GM21737 (cell line): ENCODE results near the gene PRRT1B.
A peak's percentile ranks its signal among the peaks of the same experiment; 100 is the strongest.

Experiments used
- ATAC-seq: cut with Tn5 transposase; IDR thresholded peaks from one replicate; pipeline ENCODE4 v1.9.1; 2021; ENCODE audit warnings: mild to moderate bottlenecking, moderate library complexity; ENCODE audit not compliant: unreplicated experiment

The PRRT1B gene

DNA sequence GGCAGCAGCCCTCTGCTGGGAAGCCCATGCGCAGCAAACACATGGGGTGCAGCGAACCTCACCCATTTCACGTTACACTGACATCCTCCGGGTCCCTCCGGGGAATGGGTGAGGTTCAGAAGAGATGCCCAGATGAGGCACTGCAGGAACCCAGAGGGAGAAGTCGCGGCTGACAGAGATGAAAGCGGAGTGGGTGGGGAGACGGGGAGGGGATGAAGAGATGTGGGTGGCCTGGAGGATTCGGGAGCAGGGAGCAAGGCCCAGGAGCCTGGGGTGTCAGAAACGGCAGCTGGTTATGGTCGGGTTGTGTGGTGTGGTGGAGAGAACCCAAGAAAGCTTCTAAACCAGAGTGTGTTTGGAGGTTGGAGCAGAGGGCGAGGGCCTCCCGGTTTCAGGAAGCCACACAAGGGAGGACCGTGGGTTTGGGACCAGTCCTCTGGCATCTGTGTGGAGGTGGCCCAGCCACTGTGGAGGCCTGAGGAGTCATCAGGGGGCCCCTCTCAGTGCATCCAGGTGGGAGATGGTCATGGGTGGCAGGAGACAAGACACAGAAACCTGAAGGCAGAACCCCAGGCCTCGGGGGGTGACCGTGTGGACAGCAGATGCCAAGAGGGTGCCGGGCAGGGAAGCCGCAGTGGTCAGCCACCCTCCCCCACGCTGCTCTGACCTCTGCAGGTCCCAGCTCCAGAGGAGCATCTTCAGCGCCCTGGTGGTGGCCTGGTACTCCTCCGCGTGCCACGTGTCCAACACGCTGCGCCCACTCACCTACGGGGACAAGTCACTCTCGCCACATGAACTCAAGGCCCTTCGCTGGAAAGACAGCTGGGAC is 22.9 kb upstream of the PRRT1B start:
- no peak for ATAC-seq

DNA sequence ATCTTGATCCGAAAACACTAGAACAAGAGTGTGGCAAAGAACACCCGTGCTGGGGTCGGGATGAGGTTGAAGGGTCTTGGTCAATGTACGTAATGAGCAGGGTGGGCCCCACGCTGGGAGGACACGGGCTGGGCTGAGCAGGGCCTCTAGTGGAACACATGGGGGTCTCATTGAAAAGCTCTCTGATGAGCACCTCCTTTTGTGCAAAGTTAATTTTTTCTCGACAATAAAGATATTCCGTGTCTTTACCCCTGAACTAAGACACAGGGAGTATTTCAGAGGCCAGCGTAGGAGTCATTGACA is 22.3 kb upstream of the PRRT1B start:
- ATAC-seq, result no peak

DNA sequence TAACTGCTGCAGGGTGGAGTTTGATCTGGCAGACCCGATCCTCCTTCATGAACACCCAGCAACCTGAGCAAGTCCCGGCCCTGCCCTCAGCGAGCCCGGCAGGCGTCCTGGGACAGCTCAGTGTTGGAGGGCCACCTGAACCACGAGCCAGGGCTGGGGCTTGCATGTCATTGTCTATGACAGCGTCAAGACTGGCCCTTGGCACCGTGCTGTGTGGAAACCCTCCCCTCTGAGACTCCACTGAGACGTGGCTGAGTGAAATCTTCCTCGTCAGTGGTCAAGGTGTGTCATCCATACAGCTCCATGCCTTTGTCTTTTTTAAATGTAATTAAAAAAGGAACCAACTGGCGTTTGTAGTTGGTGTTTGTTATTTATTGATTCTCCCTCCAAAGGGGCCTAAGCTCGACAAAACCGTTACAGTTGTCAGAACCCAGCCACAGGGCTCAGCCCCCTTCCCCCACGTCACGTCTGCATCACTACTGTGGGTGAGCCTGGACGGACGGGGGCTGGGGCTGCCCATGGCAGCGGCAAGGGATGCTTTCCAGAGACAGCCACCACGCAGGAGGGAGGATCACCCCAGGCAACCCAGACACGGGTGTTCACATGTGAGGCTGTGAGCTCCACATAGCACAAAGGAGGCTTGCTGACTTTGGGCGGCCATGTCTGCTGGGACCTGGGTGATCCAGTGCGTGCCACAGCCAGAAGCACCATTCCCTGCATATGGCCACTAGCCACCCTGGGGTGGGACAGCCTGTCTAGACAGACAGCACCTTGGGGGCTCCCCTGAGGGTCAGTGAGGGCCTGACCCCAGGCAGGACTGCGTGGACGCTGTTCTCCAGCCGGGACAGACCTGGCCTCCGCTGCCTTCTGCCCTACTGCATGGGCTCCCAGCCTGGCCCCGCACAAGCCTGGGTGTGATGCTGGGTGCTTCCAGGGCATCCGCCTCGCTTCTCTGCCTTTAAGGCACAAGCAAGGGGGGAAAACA is 21.6 kb upstream of the PRRT1B start:
- ATAC-seq, result no peak

DNA sequence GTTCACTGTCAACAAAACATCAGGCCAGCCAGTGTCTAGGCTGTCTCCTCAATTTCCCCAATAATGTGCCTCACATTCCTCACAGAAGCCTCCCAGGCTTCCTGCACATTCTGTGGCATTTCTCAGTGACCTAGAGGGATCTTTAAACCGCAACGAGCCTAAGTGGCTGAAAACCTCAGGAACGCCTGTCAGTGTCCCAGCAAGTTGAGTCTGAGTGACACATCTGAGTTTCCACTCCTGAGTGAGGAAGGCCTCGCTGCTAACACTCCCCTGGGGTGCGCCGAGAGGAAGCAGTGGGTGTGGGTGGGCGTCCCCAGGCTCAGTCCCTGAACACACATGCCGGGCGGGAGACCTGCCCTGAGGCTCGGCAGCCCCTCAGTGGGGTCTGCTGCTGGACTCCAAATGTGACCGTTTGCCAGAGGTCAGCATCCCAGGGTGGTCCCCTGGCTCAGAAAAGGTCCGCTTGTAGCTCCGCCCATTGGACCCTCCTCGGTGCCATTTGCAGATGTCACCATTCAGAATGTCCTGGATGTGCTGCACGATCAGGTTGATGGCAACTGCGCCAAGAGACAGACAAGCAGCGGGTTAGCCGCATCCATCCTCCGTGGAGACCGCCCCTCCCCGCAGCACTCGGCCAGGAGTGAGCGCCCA is 20.5 kb upstream of the PRRT1B start:
- ATAC-seq, result no peak

DNA sequence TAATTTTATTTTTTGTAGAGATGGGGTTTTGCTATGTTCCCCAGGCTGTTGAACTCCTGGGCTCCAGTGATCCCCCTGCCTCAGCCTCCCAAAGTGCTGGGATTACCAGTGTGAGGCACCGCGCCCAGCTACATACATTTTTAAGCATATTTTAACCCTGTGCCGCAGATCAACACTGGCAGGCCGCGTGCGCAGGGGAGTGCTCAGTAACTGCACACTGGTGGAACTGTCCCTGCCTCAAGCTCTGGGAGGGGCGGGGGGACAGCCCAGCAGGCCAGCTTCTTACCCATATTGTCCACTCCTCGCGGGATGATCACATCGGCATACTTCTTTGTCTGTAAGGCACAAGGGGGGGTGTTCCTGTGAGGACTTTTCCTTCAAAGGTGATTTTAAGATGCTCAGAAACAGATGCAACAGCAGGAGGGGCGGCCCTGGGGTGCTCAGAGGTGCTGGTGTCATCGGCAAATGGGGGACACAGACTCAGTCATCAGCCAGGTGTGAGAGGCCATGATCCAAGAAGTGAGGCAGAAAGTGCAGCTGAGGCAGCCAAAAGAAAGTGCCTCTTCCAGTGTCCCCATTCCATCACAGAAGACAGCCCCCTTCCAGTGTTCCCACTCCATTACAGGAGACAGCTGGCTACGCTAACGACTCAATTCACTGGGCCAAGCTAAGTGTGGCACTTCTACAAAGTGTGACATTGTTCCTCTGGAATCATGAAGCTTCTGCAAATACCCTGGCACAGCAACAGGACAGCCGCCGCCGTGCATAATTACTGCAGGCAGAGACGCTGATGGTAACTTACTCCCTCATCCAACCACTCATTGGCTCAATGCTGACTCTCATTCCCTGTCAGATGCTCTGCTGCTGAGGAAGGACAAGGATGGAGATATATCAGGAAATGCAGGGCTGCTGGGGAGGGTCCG is 19.4 kb upstream of the PRRT1B start:
- no peak for ATAC-seq

DNA sequence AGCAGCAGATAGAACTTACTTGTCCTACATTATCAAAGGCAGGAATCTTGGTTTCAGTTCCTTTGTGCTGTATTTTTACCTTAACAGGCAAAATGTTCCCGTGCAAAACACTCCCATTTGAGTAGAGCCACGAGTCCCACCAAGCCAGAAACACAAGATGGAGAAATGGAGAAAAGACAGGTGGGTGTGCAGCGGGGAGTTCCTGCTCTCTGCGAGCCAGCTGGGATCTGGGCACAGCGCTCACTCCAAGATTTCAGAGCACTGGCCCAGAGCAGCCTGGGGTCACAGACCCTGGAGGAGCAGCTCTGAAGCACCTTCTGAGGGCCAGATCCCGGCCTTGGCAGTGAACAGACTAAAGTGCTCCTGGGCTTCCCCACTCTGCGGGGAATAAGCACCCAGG is 17.1 kb upstream of the PRRT1B start:
- no peak for ATAC-seq

DNA sequence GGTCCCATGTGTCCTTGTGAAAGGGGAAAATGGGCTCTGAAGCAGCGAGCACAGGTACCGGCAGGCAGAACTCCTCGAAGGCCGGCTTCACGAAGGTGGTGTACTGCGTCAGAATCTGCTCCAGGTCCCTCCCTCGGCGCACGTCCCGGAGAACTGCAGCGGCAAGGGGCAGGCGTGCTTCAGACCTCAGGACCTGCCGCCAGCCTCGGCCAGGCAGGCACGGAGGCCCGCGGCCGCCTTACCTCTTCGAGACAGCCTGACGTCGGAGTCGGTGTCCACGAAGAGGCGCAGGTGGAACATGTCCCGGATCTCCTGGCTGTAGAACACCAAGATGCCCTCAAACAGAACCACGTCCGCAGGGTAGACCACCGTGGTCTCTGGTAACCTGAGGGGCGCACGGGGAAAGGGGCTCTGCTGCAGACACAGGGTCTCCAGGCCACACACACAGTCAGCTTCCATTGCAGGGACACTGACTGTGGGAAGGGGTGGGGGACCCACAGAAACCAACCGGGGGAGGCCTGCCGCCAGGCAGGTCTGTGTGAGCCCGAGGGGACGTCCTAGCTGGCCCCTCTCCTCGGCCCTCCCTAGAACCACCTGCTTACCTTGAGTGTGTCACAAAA is 16.3 kb upstream of the PRRT1B start:
- no peak for ATAC-seq

DNA sequence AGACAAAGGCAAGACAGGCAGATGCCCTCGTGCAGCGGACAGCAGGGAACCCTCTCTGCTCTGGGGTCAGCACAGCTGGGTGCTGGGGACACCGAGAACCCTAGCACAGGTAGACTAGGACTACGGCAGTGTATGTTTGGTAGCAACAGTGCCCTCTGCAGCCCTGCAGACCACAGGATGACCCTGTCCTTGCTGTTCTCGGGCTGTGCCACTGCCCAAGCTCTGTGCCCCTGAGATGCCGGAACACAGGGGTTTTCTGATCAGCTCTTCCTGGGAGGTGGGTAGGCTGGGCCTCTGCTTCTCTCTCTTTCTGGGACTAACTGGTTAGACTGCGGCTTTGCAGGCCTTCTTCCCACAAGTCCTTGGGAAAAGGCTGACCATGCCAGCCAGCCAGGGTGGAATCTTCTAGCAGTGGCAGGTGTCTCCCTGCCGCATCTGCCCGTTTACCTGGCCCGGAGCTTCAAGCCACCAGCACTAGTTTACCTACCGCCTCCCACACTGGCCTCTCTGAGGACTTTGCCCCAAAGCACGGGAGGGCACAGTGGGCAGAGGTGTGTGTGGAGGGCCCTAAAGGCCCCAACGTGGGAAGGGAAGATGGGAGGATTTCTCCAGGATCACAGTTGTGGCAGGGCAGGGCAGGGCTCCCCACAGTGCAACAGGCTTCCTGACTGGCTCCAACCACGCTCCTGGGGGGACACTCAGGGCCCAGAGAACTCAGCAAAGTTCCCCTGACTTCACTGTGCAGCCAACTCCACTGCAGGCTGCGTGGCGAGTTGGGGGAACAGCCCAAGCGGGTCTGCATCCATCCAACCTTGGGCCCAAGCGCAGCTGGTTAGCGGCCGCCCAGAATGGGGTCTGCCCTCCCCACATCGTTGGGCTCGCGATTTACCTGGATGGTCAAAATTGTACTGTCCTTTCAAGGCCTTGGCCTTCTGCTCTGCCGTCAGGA is 15.5 kb upstream of the PRRT1B start:
- no peak for ATAC-seq

DNA sequence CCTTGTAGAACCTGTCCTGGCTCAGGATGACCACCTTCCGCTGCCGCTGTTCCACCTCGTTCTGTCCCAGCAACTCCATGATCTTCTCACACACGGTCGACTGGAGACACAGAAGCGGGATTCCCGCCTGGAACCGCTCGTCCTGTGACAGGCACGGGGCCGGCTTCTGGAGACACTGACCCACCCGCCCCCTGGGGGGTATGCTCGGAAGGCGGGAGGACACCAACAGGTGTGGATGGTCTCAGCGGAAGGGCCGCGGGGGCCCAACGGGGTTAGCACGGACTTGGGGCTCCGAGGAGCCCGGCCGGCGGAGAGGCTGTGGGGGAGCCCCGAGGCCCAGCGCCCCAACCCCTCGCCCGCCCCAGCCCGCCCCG is 14.8 kb upstream of the PRRT1B start:
- ATAC-seq, result no peak

DNA sequence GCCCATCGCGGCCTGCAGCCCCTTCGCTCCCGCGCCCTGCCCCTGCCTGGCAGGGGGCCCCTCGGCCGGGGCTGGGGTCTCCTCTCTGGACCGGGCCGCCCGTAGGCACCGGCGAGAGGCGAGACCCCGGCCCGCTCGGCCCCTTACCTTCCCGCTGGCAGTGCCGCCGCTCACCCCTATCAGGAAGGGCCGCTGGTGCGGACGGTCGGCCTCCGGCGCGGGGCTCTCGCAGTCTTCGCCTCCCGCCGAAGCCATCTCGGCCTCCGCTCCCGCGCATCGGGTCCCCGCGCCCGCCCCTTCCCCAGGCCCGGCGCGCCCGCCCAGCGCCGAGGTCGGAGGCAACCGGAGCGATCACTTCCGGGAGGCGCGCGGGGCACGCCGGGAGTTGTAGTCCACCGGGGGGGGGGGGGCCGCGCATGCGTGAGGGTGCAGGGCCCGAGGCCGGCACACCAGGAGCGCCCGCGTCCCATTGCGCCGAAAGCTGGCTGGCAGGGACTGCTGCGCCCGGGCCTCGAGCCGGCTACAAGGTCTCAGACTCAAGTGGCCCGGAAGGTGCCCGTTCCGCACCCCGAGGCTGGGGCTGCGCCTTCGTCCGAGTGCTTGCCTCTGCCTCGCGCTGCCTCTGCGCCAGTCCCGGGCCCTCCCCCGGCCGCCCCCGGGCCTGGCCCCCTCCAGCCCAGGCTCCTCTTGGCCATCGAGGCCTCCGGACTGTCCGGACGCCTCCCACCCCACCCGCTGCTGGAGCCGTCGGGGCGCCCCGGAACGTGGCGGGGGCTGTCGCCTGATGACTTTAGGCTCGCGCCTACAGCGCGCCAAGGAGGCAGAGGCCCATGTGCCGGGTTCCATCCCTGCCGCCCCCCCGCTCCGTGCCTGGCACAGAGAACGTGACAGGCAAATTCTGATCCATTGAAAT is 14.1 kb upstream of the PRRT1B start, which contains the start of gene UCK1:
UCK1 (minus strand) TSS at position 344 of the 913 bp plus-strand sequence; CDS start at position 255, 89 bp downstream.
- ATAC-seq, result peak; percentile 76

DNA sequence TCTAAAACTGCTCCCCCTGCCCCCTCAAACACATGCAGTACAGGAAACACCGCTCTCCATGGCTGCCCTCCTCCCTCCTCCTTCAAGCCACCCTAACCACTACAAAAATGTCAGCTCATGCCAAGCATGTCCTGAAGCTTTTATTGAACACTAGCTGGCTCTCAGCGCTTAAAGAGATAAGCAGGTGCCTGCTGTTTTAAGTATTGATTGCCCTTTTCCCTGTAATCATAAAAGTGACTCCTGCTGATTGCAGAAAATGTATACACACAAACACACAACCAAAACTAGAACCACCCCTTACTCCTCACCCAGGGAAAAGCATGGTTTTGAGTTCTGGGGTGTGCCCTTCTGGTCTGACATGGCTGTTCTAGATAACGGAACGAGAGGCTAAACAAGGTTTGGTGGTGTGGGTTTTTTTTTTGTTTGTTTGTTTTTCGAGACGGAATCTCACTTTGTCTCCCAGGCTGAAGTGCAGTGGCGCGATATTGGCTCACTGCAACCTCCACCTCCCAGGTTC is 10.5 kb upstream of the PRRT1B start:
- no peak for ATAC-seq

DNA sequence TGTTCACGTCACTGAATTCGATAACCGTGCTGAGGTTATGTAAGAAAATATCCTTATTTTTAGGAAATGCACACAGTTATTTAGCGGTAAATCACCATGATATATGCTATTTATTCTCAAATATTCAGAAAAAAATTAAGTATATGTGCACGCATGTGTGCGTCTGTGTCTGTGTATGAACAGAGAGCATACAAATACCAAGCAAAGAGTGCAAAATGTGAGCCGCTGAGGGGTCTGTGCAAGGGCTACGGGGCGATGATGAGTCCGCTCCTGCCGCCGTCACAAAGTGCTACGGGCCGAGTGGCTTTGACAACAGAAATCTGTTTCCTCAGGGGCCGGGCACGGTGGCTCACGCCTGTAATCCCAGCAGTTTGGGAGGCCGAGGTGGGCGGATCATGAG is 7.4 kb upstream of the PRRT1B start:
- ATAC-seq, result no peak

DNA sequence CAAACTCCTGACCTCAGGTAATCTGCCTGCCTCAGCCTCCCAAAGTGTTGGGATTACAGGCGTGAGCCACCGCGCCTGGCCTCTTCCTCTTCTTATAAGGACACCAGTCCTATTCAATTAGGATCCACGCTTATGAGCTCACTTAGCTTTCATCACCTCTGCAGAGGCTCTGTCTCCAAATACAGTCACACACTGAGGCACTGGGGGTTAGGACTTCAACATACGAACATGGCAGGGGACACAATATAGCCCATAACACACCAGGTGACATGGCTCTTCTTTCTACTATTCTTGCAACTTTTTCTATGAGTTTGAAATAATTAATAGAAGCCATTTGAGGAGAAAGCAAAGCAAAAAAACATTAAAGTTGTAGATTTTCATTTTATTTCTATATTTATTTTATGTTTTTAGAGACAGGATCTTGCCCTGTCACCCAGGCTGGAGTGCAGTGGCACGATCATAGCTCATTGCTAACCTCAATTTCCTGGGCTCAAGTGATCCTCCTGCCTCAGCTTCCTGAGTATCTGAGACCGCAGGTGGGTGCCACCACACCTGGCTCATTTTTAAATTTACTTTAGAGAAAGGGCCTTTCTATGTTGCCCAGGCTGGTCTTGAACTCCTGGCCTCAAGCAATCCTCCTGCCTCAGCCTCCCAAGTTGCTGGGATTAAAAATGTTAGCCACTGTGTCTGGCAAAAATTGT is 6.0 kb upstream of the PRRT1B start:
- no peak for ATAC-seq

DNA sequence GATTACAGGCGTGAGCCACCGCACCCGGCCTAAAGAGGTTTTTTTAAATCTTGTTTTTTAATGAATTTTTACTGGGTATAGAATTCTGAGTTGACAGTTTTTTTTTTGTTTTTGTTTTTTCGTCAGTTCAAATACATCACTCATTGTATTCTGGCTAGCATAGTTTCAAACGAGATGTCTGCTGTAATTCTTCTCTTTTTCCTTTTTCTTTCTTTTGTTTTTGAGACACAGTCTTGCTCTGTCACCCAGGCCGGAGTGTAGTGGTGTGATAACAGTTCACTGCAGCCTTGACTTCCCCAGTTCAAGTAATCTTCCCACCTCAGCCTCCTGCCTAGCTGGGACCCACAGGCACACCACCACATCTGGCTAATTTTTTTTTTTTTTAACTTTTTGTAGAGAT is 2.2 kb upstream of the PRRT1B start:
- no peak for ATAC-seq

DNA sequence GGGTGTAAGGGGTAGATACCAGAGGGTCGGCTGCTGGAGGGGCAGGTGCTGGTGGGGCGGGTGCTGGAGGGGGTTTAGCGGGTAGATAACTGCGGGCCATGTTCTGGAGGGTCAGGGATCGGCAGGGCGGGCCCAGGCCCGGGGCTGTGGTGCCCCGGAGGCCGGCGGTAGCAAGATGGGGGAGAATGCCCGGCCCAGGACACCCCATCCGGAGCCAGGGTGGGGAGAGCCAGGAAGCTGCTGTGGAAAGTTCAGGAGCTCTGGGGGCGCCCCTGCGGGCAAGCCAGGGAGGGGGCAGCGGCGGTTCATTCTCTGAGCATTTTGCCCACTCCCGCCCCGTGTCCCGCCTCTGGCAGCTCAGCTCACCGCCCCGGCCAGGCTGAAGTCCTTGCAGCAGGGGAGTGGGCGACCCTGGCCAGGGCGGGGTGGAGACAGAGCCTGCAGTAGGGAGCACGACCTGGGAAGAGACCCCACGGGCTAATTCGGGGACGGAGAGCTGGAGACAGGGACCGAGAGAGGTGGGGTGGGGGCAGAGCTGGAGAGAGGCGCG is 538 bp downstream of the PRRT1B start:
- ATAC-seq, result no peak

DNA sequence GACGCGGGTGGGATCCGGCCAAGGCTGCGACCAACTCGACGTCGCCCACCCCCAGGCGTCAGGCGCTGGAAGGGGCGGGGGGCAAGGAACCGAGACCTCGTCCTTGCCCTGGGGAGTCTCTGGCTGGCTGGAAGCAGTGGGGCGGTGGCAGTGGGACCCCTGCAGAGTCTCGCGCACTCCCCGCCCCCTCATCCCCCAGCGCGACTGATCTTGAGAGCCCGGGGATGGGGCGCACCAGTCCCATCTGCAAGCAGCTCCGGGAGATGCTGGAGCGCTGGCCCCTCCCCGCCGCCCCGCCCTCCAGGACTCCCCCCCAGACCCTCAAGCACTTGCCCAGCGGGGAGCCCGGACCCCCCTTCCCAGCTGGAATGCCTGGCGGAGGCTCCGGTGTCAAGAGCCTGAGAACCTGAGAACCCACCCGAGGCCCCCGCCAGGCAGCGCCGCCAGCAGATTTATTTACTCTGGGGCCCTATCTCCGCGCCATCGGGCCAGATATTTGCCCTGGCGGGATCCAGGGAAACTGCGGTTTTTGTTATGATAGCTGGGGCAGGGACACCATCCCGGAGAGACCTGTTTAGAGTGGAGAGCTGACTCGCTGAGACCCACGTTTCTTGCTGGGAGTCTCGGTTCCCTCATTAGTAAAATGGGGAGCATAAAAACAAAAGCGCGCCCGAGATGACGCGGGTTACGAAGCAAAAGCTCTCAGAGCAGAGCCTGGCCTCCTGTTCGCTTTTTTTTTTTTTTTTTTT is 1.2 kb downstream of the PRRT1B start:
- ATAC-seq, result no peak
